ENCODE measurements around the gene SLIT3. TPM values are rescaled to one million over a fixed set of nuclear protein-coding genes. Genes with fewer than 3 reads are reported as not detected.

The SLIT3 gene
- total RNA-seq, 1 donor from 2014 or later, result 3.2 TPM

DNA sequence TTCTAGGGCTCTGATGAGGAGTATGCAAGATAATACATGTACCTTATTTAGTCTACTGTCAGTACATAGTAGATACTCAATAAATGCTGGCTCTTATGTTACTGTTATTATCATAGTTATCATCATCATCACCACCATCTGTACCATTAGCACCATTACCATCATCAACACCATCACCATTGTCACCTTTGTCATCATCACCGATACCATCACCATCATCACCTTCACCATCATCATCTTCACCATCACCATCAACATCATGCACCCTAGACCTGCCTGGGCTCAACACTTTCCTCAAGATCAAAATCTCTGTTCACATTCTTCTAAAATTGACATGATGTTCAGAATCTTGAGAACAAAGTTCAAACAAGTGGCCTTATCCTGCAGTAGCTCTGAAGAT lies 595.6 kb downstream of the SLIT3 start:
- Mint-ChIP-seq H3K27ac (ENCODE audit: unreplicated experiment) (no peak overlapping the region), H3K36me3 (ENCODE audit: low read depth, unreplicated experiment) (no peaks in the 10 kb centered on the region), H3K9me3 (ENCODE audit: unreplicated experiment) (no peaks in the 10 kb centered on the region), H3K4me1 (ENCODE audit: unreplicated experiment) (no peaks in the 10 kb centered on the region), H3K4me3 (ENCODE audit: unreplicated experiment) (no peak overlapping the region), H3K27me3 (ENCODE audit: unreplicated experiment) (no peaks in the 10 kb centered on the region)
- TF ChIP-seq, protein P1, sequence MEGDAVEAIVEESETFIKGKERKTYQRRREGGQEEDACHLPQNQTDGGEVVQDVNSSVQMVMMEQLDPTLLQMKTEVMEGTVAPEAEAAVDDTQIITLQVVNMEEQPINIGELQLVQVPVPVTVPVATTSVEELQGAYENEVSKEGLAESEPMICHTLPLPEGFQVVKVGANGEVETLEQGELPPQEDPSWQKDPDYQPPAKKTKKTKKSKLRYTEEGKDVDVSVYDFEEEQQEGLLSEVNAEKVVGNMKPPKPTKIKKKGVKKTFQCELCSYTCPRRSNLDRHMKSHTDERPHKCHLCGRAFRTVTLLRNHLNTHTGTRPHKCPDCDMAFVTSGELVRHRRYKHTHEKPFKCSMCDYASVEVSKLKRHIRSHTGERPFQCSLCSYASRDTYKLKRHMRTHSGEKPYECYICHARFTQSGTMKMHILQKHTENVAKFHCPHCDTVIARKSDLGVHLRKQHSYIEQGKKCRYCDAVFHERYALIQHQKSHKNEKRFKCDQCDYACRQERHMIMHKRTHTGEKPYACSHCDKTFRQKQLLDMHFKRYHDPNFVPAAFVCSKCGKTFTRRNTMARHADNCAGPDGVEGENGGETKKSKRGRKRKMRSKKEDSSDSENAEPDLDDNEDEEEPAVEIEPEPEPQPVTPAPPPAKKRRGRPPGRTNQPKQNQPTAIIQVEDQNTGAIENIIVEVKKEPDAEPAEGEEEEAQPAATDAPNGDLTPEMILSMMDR (IDR thresholded peaks at IDR 0.05; ENCODE audit: unreplicated experiment), result no peak
- no peak for DNase-seq (ENCODE audit: low spot score)

DNA sequence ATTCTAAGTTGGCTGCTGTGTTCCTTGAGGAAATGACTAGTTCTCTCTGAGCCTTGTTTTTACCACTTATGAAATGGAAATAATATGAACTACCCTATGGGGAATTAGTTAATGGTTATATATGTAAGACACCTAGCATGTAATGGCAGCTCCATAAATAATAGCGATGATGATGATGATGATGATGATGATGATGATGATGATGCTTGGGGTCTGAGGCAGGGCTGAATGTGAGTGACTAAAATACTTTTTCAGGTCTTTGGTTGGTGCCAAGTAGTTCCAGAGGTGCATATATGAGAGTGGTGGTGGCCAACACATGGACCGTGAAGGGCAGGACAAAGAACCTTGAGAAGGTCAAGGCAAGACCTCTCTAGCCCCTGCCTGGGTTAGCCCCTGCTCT lies 598.4 kb downstream of the SLIT3 start:
- no peak for DNase-seq (ENCODE audit: low spot score)
- TF ChIP-seq, protein P1 (IDR thresholded peaks at IDR 0.05; ENCODE audit: unreplicated experiment), result no peak
- H3K9me3 Mint-ChIP-seq (ENCODE audit: unreplicated experiment), result no peaks in the 10 kb centered on the region
- H3K27me3 Mint-ChIP-seq (ENCODE audit: unreplicated experiment), result peaks cover 1% of the 10 kb centered on the region
- H3K36me3 Mint-ChIP-seq (ENCODE audit: low read depth, unreplicated experiment), result no peaks in the 10 kb centered on the region
- H3K4me3 Mint-ChIP-seq (ENCODE audit: unreplicated experiment), result no peak overlapping the region
- H3K4me1 Mint-ChIP-seq (ENCODE audit: unreplicated experiment), result no peaks in the 10 kb centered on the region
- no peak overlapping the region for H3K27ac Mint-ChIP-seq (ENCODE audit: unreplicated experiment)

DNA sequence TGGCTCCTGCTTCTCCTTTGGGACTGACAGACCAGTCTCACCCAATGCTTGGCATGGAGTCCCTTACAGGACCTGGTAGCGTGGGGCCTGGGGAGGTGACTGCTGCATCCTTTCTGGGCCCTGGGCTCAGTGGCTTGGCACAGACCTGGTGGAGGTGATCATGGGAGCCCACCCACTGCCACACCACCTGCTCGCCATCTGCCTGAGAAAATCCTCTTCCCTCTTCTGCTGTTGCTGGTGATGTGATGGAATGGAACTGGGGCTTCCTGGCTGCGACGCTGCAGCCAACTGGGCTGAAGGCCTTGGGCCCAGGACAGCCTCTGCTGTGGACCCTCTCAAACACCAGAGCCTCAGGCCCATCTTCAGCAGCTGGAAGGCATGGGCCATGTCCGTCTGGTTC lies 599.3 kb downstream of the SLIT3 start:
- H3K27me3 Mint-ChIP-seq (ENCODE audit: unreplicated experiment), result peaks cover 1% of the 10 kb centered on the region
- DNase-seq (ENCODE audit: low spot score), result no peak
- TF ChIP-seq, protein P1 (IDR thresholded peaks at IDR 0.05; ENCODE audit: unreplicated experiment), result no peak
- H3K9me3 Mint-ChIP-seq (ENCODE audit: unreplicated experiment), result no peaks in the 10 kb centered on the region
- no peaks in the 10 kb centered on the region for H3K36me3 Mint-ChIP-seq (ENCODE audit: low read depth, unreplicated experiment)
- H3K4me1 Mint-ChIP-seq (ENCODE audit: unreplicated experiment), result no peaks in the 10 kb centered on the region
- H3K4me3 Mint-ChIP-seq (ENCODE audit: unreplicated experiment), result no peak overlapping the region
- no peak overlapping the region for H3K27ac Mint-ChIP-seq (ENCODE audit: unreplicated experiment)

DNA sequence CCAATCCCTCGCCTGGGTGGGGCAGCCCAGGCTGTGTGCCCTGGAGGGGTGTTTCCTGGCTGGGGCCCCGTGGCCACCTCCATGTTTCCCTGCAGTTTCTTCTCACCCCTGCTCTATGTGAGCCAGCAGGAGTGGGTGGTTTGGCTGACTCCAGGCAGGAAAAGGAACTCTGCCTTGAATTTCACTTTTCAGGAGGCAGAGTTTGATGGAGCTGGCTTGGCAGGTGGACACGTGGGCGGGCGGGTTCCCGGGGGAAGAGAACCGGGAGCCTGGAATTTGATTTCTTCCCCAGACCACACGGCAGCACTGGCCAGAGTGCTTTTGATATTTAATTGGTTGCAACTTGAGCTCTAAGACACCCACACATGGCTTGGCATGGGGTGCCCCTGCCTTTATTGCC lies 601.9 kb downstream of the SLIT3 start:
- Mint-ChIP-seq H3K9me3 (ENCODE audit: unreplicated experiment) (no peaks in the 10 kb centered on the region), H3K4me1 (ENCODE audit: unreplicated experiment) (no peaks in the 10 kb centered on the region), H3K27me3 (ENCODE audit: unreplicated experiment) (peaks cover 1% of the 10 kb centered on the region), H3K36me3 (ENCODE audit: low read depth, unreplicated experiment) (no peaks in the 10 kb centered on the region), H3K27ac (ENCODE audit: unreplicated experiment) (no peak overlapping the region), H3K4me3 (ENCODE audit: unreplicated experiment) (no peak overlapping the region)
- TF ChIP-seq, protein P1 (IDR thresholded peaks at IDR 0.05; ENCODE audit: unreplicated experiment), result no peak
- no peak for DNase-seq (ENCODE audit: low spot score)

DNA sequence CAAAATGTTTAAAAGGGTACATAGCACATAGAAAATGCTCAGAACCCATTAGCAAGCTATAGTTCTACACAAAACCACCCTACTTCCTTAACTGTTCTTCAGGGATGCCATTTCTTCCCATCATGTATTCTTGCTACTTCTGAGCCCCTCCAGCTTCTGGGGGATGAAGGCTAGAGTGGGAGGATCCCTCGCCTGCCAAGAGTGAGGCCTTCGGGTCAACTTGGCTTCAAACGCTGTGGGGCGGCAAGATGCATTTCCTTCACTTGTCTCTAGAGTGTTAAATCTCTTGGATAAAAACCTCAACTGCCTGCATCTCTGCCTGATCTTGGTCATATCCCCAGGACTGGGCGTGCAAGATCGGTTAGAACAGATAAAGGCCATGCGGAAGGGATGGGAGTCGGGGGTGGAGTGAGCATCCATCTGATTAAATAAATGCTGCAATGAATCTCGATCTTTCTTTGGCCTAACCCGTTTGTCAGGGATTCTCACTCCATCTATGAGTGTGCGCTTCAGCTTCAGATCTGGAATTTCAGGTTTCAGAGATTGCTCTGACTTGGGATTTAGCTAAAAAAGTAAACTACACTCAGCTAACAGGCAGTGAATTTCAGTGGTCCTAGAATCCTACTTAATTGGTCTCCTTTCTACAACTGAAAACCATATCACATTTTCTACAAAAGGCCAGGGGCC lies 603.8 kb downstream of the SLIT3 start:
- TF ChIP-seq, protein P1 (IDR thresholded peaks at IDR 0.05; ENCODE audit: unreplicated experiment), result no peak
- Mint-ChIP-seq H3K27ac (ENCODE audit: unreplicated experiment) (no peak overlapping the region), H3K4me1 (ENCODE audit: unreplicated experiment) (no peaks in the 10 kb centered on the region), H3K9me3 (ENCODE audit: unreplicated experiment) (no peaks in the 10 kb centered on the region), H3K4me3 (ENCODE audit: unreplicated experiment) (no peak overlapping the region), H3K36me3 (ENCODE audit: low read depth, unreplicated experiment) (no peaks in the 10 kb centered on the region), H3K27me3 (ENCODE audit: unreplicated experiment) (peaks cover 3% of the 10 kb centered on the region)
- DNase-seq (ENCODE audit: low spot score), result no peak
